GM12878 (cell line): ENCODE results near the gene NCAPD2. TPM values are rescaled to one million over a fixed set of nuclear protein-coding genes. Genes with fewer than 3 reads are reported as not detected.

ENCODE experiments used
- ASH2L ChIP-seq: fragments of 300-600, 200-600 bp; sonication (generic); IDR thresholded peaks from 2 replicates; pipeline ENCODE4 v1.6.1; 2017; ENCODE audit warnings: low read depth, mild to moderate bottlenecking, borderline replicate concordance
- ATF7 ChIP-seq: fragments of 450-650 bp; IDR thresholded peaks from 2 replicates; pipeline ENCODE4 v1.6.1; 2016; ENCODE audit warnings: low read depth, mild to moderate bottlenecking
- CBFB ChIP-seq: IDR thresholded peaks from 2 replicates; pipeline ENCODE4 v1.6.1; 2016; ENCODE audit warnings: antibody characterized with exemption, low read depth
- CHD1 ChIP-seq: IDR thresholded peaks from 2 replicates; pipeline ENCODE4 v1.6.1; 2012; ENCODE audit warnings: low read depth, low read length, improper control_type of control experiment
- EGR1 ChIP-seq, 2 experiments: IDR thresholded peaks; 1 replicate in 1 of 2; 2 replicates in 1 of 2; pipeline ENCODE4 v1.6.1; 2011 to 2012; ENCODE audit warnings: low read depth in 2 of 2, low read length in 2 of 2, borderline replicate concordance in 1 of 2, mild to moderate bottlenecking in 1 of 2, moderate library complexity in 1 of 2
- EP300 ChIP-seq, 2 experiments: fragments of 150-350 bp in 1 of 2; IDR thresholded peaks; 2 replicates each; pipeline ENCODE4 v1.6.1; 2011 to 2012; ENCODE audit warnings: low read depth in 2 of 2, low read length in 2 of 2, borderline replicate concordance in 1 of 2, improper control_type of control experiment in 1 of 2, inconsistent platforms in 1 of 2; ENCODE audit not compliant: control insufficient read depth in 1 of 2
- HCFC1 ChIP-seq: fragments of 150-350 bp; IDR thresholded peaks from 2 replicates; pipeline ENCODE4 v1.6.1; 2014; ENCODE audit warnings: low read length
- HSF1 ChIP-seq: fragments of 150-350 bp; IDR thresholded peaks from 2 replicates; pipeline ENCODE4 v1.6.1; 2014; ENCODE audit warnings: mild to moderate bottlenecking, low read depth, low read length
- IKZF1 ChIP-seq: fragments of 450-650 bp; conservative IDR thresholded peaks from 2 replicates; pipeline ENCODE4 v1.6.1; 2017; ENCODE audit warnings: antibody characterized with exemption, mild to moderate bottlenecking
- MAX ChIP-seq: IDR thresholded peaks from 2 replicates; pipeline ENCODE4 v1.6.1; 2012; ENCODE audit warnings: low read depth, low read length, improper control_type of control experiment
- MEF2A ChIP-seq: IDR thresholded peaks from 2 replicates; pipeline ENCODE4 v1.6.1; 2011; ENCODE audit warnings: low read depth, mild to moderate bottlenecking, low read length, moderate library complexity; ENCODE audit not compliant: insufficient read depth
- MXI1 ChIP-seq: fragments of 150-350 bp; IDR thresholded peaks from 2 replicates; pipeline ENCODE4 v1.6.1; 2011; ENCODE audit warnings: low read depth, mild to moderate bottlenecking, inconsistent platforms, low read length, improper control_type of control experiment
- NR2F1 ChIP-seq: fragments of 450-650 bp; conservative IDR thresholded peaks from 2 replicates; pipeline ENCODE4 v1.6.1; 2017; ENCODE audit warnings: mild to moderate bottlenecking
- PML ChIP-seq: IDR thresholded peaks from 2 replicates; pipeline ENCODE4 v1.6.1; 2012; ENCODE audit warnings: low read length, inconsistent platforms
- POLR2AphosphoS5 ChIP-seq: IDR thresholded peaks from 2 replicates; pipeline ENCODE4 v1.6.1; 2011; ENCODE audit warnings: mild to moderate bottlenecking, low read length, inconsistent platforms
- SP1 ChIP-seq: IDR thresholded peaks from one replicate; pipeline ENCODE4 v1.6.1; 2011; ENCODE audit warnings: low read depth, low read length
- SREBF2 ChIP-seq: IDR thresholded peaks from 2 replicates; pipeline ENCODE4 v1.6.1; 2012; ENCODE audit warnings: mild to moderate bottlenecking, low read length
- TAF1 ChIP-seq: IDR thresholded peaks from 2 replicates; pipeline ENCODE4 v1.6.1; 2011; ENCODE audit warnings: mild to moderate bottlenecking, low read depth, low read length, borderline replicate concordance
- WRNIP1 ChIP-seq: IDR thresholded peaks from 2 replicates; pipeline ENCODE4 v1.6.1; 2011; ENCODE audit warnings: low read depth, low read length, improper control_type of control experiment, borderline replicate concordance
- YY1 ChIP-seq: IDR thresholded peaks from 2 replicates; pipeline ENCODE4 v1.6.1; 2011; ENCODE audit warnings: low read depth, mild to moderate bottlenecking, low read length
- ZNF274 ChIP-seq: IDR thresholded peaks from one replicate; pipeline ENCODE4 v1.8.0; 2011; ENCODE audit not compliant: insufficient read length, insufficient read depth
- polyA plus RNA-seq, 11 experiments: library from polyadenylated mRNA; depleted of rRNA in 4 of 11; unstranded in 6 of 11; stranded (reverse) in 5 of 11; fragments of >200 nt; fragmentation: Nextera tagmentation in 4 of 11; fragmentation: Illumina TruSeq in 1 of 11; extraction: Ambion mirVana in 4 of 11; extraction: Trizol in 1 of 11; gene quantifications; 1 replicate in 1 of 11; 2 replicates in 10 of 11; pipeline versions ENCODE4 v1.2.1 to v1.2.3, GENCODE V29; 2011 to 2016; ENCODE audit warnings: inconsistent platforms in 2 of 11, missing spikeins in 2 of 11, low read depth in 1 of 11
- total RNA-seq, 4 experiments: library from RNA; depleted of rRNA in 3 of 4; stranded (reverse); fragments of >200 nt in 3 of 4; fragmentation: Illumina TruSeq in 1 of 4; extraction: Trizol in 1 of 4; gene quantifications; 2 replicates each; pipeline versions ENCODE4 v1.2.1 to v1.2.3, GENCODE V29; 2013 to 2021
- TF ChIP-seq, protein P1 (sequence below): IDR thresholded peaks from 2 replicates; pipeline ENCODE4 v1.6.1; 2011; ENCODE audit warnings: borderline replicate concordance, low read depth, mild to moderate bottlenecking, moderate library complexity, low read length; ENCODE audit not compliant: insufficient read depth, poor library complexity, severe bottlenecking
- TF ChIP-seq, protein P2 (sequence below): fragments of 450-650 bp; IDR thresholded peaks from 2 replicates; pipeline ENCODE4 v1.6.1; 2017; ENCODE audit warnings: mild to moderate bottlenecking

The NCAPD2 gene
- total and polyA plus RNA-seq, 10 of the 15 experiments (the other 5 are each of a cell fraction or from before 2014, with no cell fraction given), result 24.2 to 160 (median 110) TPM

GRCh38 chr12:6461401-6462233 lies 32.3 kb upstream of the NCAPD2 start (continued):
- TF ChIP-seq, protein P1, sequence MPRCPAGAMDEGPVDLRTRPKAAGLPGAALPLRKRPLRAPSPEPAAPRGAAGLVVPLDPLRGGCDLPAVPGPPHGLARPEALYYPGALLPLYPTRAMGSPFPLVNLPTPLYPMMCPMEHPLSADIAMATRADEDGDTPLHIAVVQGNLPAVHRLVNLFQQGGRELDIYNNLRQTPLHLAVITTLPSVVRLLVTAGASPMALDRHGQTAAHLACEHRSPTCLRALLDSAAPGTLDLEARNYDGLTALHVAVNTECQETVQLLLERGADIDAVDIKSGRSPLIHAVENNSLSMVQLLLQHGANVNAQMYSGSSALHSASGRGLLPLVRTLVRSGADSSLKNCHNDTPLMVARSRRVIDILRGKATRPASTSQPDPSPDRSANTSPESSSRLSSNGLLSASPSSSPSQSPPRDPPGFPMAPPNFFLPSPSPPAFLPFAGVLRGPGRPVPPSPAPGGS, result peak; percentile 69
- TF ChIP-seq EGR1 (IDR thresholded peaks at IDR 0.05; ENCODE audit: borderline replicate concordance in 1 of 2, low read depth in 2 of 2, low read length in 2 of 2) (peak in 1 of 2 experiments; percentile 69; a peak in 2 of 3 replicates), HCFC1 (peak; percentile 17; the same call in 1 of the 2 replicates), NR2F1 (peak; percentile 40; the same call in 1 of the 2 replicates), POLR2AphosphoS5 (peak; percentile 86), WRNIP1 (0 out of 2 replicates have a peak, but pooled peaks have one; percentile 21), MEF2A (peak; percentile 47; the same call in 1 of the 2 replicates), MXI1 (peak; percentile 74), TAF1 (peak; percentile 72; the same call in 1 of the 2 replicates), ZNF274 (no peak), HSF1 (no peak), SREBF2 (no peak), YY1 (no peak), SP1 (peak; percentile 82), ASH2L (0 out of 2 replicates have a peak, but pooled peaks have one; percentile 24), CBFB (peak; percentile 86), EP300 (IDR thresholded peaks at IDR 0.05; ENCODE audit: borderline replicate concordance in 1 of 2, control insufficient read depth in 1 of 2, low read depth in 2 of 2, low read length in 2 of 2) (peak; percentile 63 to 88; a peak in 3 of 4 replicates), MAX (peak; percentile 68), IKZF1 (peak; percentile 98), PML (peak; percentile 2), ATF7 (peak; percentile 77), CHD1 (no peak)
- TF ChIP-seq, protein P2, sequence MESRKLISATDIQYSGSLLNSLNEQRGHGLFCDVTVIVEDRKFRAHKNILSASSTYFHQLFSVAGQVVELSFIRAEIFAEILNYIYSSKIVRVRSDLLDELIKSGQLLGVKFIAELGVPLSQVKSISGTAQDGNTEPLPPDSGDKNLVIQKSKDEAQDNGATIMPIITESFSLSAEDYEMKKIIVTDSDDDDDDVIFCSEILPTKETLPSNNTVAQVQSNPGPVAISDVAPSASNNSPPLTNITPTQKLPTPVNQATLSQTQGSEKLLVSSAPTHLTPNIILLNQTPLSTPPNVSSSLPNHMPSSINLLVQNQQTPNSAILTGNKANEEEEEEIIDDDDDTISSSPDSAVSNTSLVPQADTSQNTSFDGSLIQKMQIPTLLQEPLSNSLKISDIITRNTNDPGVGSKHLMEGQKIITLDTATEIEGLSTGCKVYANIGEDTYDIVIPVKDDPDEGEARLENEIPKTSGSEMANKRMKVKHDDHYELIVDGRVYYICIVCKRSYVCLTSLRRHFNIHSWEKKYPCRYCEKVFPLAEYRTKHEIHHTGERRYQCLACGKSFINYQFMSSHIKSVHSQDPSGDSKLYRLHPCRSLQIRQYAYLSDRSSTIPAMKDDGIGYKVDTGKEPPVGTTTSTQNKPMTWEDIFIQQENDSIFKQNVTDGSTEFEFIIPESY, result no peak
